Effector memory CD4-positive, alpha-beta T cell (primary cell): Measurements from ENCODE around the gene EVI5L.
"Not testable (repeated sequence)": the region's sequence is repeated elsewhere in the genome, so short reads cannot be mapped to it uniquely, and the experiment has no call there.

Experiments
- DNase-seq, 3 donors: peaks; one replicate each; pipeline ENCODE4 v3.0.0-alpha.2; 2020
- H3K27ac ChIP-seq: 2 replicates; pipeline ENCODE4 v1.7.0; 2013; ENCODE audit warnings: mild to moderate bottlenecking, low read length, moderate library complexity; ENCODE audit not compliant: insufficient read depth, poor library complexity, severe bottlenecking
- H3K27me3 ChIP-seq: replicated peaks from 2 replicates; pipeline ENCODE4 v1.7.0; 2013; ENCODE audit warnings: mild to moderate bottlenecking, low read length; ENCODE audit not compliant: insufficient read depth, control insufficient read depth, poor library complexity, severe bottlenecking
- H3K36me3 ChIP-seq: 2 replicates; pipeline ENCODE4 v1.7.0; 2013; ENCODE audit warnings: mild to moderate bottlenecking, low read length, moderate library complexity; ENCODE audit not compliant: control insufficient read depth, insufficient read depth
- H3K4me1 ChIP-seq: 2 replicates; pipeline ENCODE4 v1.7.0; 2013; ENCODE audit warnings: low read length, mild to moderate bottlenecking; ENCODE audit not compliant: control insufficient read depth, insufficient read depth, poor library complexity, severe bottlenecking
- H3K4me3 ChIP-seq: 2 replicates; pipeline ENCODE4 v1.7.0; 2013; ENCODE audit warnings: low read length, low read depth, mild to moderate bottlenecking; ENCODE audit not compliant: insufficient read depth, poor library complexity, severe bottlenecking
- H3K9me3 ChIP-seq: 2 replicates; pipeline ENCODE4 v1.7.0; 2013; ENCODE audit warnings: mild to moderate bottlenecking, low read length, moderate library complexity; ENCODE audit not compliant: control insufficient read depth

EVI5L gene

GRCh38 chr19:7815325-7815724, 14.7 kb upstream of the EVI5L start:
- H3K9me3 ChIP-seq, result no peaks in the 10 kb centered on the region
- DNase-seq, result no peak
- H3K4me1 ChIP-seq, result peaks cover 13% of the 10 kb centered on the region
- no peaks in the 10 kb centered on the region for H3K36me3 ChIP-seq
- H3K27ac ChIP-seq, result no peak overlapping the region
- no peak overlapping the region for H3K4me3 ChIP-seq
- H3K27me3 ChIP-seq, result no peaks in the 10 kb centered on the region

GRCh38 chr19:7816040-7816439, 14.0 kb upstream of the EVI5L start:
- DNase-seq, H3K27me3 ChIP-seq, H3K27ac ChIP-seq, H3K9me3 ChIP-seq, H3K4me3 ChIP-seq, H3K36me3 ChIP-seq: not testable (repeated sequence)
- peaks cover 13% of the 10 kb centered on the region for H3K4me1 ChIP-seq

- H3K36me3 ChIP-seq, result no peaks in the 10 kb centered on the region
- no peaks in the 10 kb centered on the region for H3K27me3 ChIP-seq
- DNase-seq, result no peak
- H3K27ac ChIP-seq, result no peak overlapping the region
- H3K4me1 ChIP-seq, result peaks cover 13% of the 10 kb centered on the region
- H3K4me3 ChIP-seq, result no peak overlapping the region
- H3K9me3 ChIP-seq, result no peaks in the 10 kb centered on the region
Observed at GRCh38 chr19:7817801-7818200, 12.2 kb upstream of the EVI5L start.

- H3K9me3 ChIP-seq, result no peaks in the 10 kb centered on the region
- peaks cover 13% of the 10 kb centered on the region for H3K4me1 ChIP-seq
- DNase-seq, result no peak
- H3K27me3 ChIP-seq, result no peaks in the 10 kb centered on the region
- H3K27ac ChIP-seq, result no peak overlapping the region
- H3K4me3 ChIP-seq, result no peak overlapping the region
- H3K36me3 ChIP-seq, result no peaks in the 10 kb centered on the region
Observed at GRCh38 chr19:7818806-7819205, 11.2 kb upstream of the EVI5L start.

- H3K36me3 ChIP-seq, result no peaks in the 10 kb centered on the region
- peaks cover 13% of the 10 kb centered on the region for H3K4me1 ChIP-seq
- H3K4me3 ChIP-seq, result no peak overlapping the region
- DNase-seq, result no peak
- no peak overlapping the region for H3K27ac ChIP-seq
- H3K27me3 ChIP-seq, result no peaks in the 10 kb centered on the region
- H3K9me3 ChIP-seq, result no peaks in the 10 kb centered on the region
Observed at GRCh38 chr19:7819337-7819736, 10.7 kb upstream of the EVI5L start.

- no peak for DNase-seq
- H3K36me3 ChIP-seq, result no peaks in the 10 kb centered on the region
- H3K9me3 ChIP-seq, result no peaks in the 10 kb centered on the region
- no peak overlapping the region for H3K4me3 ChIP-seq
- H3K27ac ChIP-seq, result no peak overlapping the region
- H3K4me1 ChIP-seq, result peaks cover 1% of the 10 kb centered on the region
- no peaks in the 10 kb centered on the region for H3K27me3 ChIP-seq
Observed at GRCh38 chr19:7820588-7820987, 9.4 kb upstream of the EVI5L start.

- Histone ChIP-seq H3K27ac (no peak overlapping the region), H3K36me3 (no peaks in the 10 kb centered on the region), H3K9me3 (no peaks in the 10 kb centered on the region), H3K4me1 (no peaks in the 10 kb centered on the region), H3K4me3 (no peak overlapping the region), H3K27me3 (no peaks in the 10 kb centered on the region)
- no peak for DNase-seq
Observed at GRCh38 chr19:7822910-7823515, 7.0 kb upstream of the EVI5L start.

- no peak for DNase-seq
- no peaks in the 10 kb centered on the region for H3K27me3 ChIP-seq
- H3K4me3 ChIP-seq, result no peak overlapping the region
Observed at GRCh38 chr19:7823686-7824301, 6.2 kb upstream of the EVI5L start.

GRCh38 chr19:7829166-7829520, 875 bp upstream of the EVI5L start:
- Histone ChIP-seq H3K4me1 (peaks cover 16% of the 10 kb centered on the region), H3K9me3 (no peaks in the 10 kb centered on the region), H3K27ac (no peak overlapping the region), H3K36me3 (no peaks in the 10 kb centered on the region), H3K4me3 (peak overlapping the region; percentile 48), H3K27me3 (no peaks in the 10 kb centered on the region)
- DNase-seq, result no peak

More at GRCh38 chr19:7823686-7824301, 6.2 kb upstream of the EVI5L start:
- H3K9me3 ChIP-seq, result no peaks in the 10 kb centered on the region
- H3K27ac ChIP-seq, result no peak overlapping the region
- H3K36me3 ChIP-seq, result no peaks in the 10 kb centered on the region
- peaks cover under 1% of the 10 kb centered on the region for H3K4me1 ChIP-seq

GRCh38 chr19:7830272-7830771, 304 bp downstream of the EVI5L start:
- no peaks in the 10 kb centered on the region for H3K9me3 ChIP-seq
- H3K4me1 ChIP-seq, result peaks cover 16% of the 10 kb centered on the region
- no peak overlapping the region for H3K27ac ChIP-seq
- H3K36me3 ChIP-seq, result no peaks in the 10 kb centered on the region
- H3K4me3 ChIP-seq, result peak overlapping the region; percentile 58
- no peak for DNase-seq
- H3K27me3 ChIP-seq, result no peaks in the 10 kb centered on the region
